ENCODE measurements around the gene FCN3. TPM values are rescaled to one million over a fixed set of nuclear protein-coding genes. Genes with fewer than 3 reads are reported as not detected.

FCN3 gene
- total RNA-seq, 4 donors from 2014 or later: 2.3 to 7.1 (median 3.7) TPM

- Histone ChIP-seq H3K4me1 (peaks cover 53% of the 10 kb centered on the region), H3K27me3 (no peaks in the 10 kb centered on the region), H3K9me3 (no peaks in the 10 kb centered on the region), H3K27ac (no peak within 1 kb of the TSS), H3K4me3 (peak within 1 kb of the TSS; percentile 45), H3K36me3 (no peaks in the 10 kb centered on the region)
- no peak for TF ChIP-seq POLR2A (IDR thresholded peaks at IDR 0.05)
- no peak for TF ChIP-seq CTCF (IDR thresholded peaks at IDR 0.05)
- no peak for TF ChIP-seq EP300 (IDR thresholded peaks at IDR 0.05)
- TF ChIP-seq POLR2AphosphoS5 (IDR thresholded peaks at IDR 0.05): no peak
- WGBS: 27% methylated on average over 13 of the region's 43 CpGs
- peak in 1 of 2 donors; percentile 76 for DNase-seq (ENCODE audit: low spot score in 2 of 2)
These were observed 8.5 kb upstream of the FCN3 start, which contains the start of gene CD164L2 for GRCh38 chr1:27383039-27383605. CD164L2 (minus strand) TSS chr1:27383333; CDS start chr1:27383239, 94 bp downstream.

- no peaks in the 10 kb centered on the region for H3K36me3 ChIP-seq
- H3K4me1 ChIP-seq: peaks cover 57% of the 10 kb centered on the region
- TF ChIP-seq POLR2AphosphoS5 (IDR thresholded peaks at IDR 0.05) (no peak), CTCF (IDR thresholded peaks at IDR 0.05) (no peak), POLR2A (IDR thresholded peaks at IDR 0.05) (no peak)
- peak in 1 of 2 donors; percentile 58 for DNase-seq (ENCODE audit: low spot score in 2 of 2)
- no peak overlapping the region for H3K27ac ChIP-seq
- peak overlapping the region; percentile 45 for H3K4me3 ChIP-seq
- no peaks in the 10 kb centered on the region for H3K9me3 ChIP-seq
- H3K27me3 ChIP-seq: no peaks in the 10 kb centered on the region
- WGBS: 78% methylated on average over 14 of the region's 18 CpGs
These were observed 7.5 kb upstream of the FCN3 start for GRCh38 chr1:27381969-27382762.

GRCh38 chr1:27380766-27381733 is 6.4 kb upstream of the FCN3 start:
- Histone ChIP-seq H3K4me3 (no peak overlapping the region), H3K9me3 (no peaks in the 10 kb centered on the region), H3K4me1 (peaks cover 57% of the 10 kb centered on the region), H3K27me3 (no peaks in the 10 kb centered on the region), H3K27ac (peak overlapping the region; percentile 66), H3K36me3 (no peaks in the 10 kb centered on the region)
- no peak for TF ChIP-seq CTCF (IDR thresholded peaks at IDR 0.05)
- no peak for TF ChIP-seq EP300 (IDR thresholded peaks at IDR 0.05)
- TF ChIP-seq POLR2A (IDR thresholded peaks at IDR 0.05): no peak
- TF ChIP-seq POLR2AphosphoS5 (IDR thresholded peaks at IDR 0.05): no peak
- DNase-seq (ENCODE audit: low spot score in 2 of 2): peak in 1 of 2 donors; percentile 61
- 44% methylated on average over 6 of the region's 12 CpGs for WGBS

GRCh38 chr1:27380224-27380623 is 5.6 kb upstream of the FCN3 start:
- TF ChIP-seq CTCF (IDR thresholded peaks at IDR 0.05) (no peak), EP300 (IDR thresholded peaks at IDR 0.05) (no peak), POLR2A (IDR thresholded peaks at IDR 0.05) (no peak), POLR2AphosphoS5 (IDR thresholded peaks at IDR 0.05) (no peak)
- peak in 1 of 2 donors; percentile 56 for DNase-seq (ENCODE audit: low spot score in 2 of 2)
- Histone ChIP-seq H3K4me3 (no peak overlapping the region), H3K27ac (peak overlapping the region; percentile 66), H3K9me3 (no peaks in the 10 kb centered on the region), H3K27me3 (no peaks in the 10 kb centered on the region), H3K36me3 (no peaks in the 10 kb centered on the region), H3K4me1 (peaks cover 57% of the 10 kb centered on the region)
- 81% methylated on average over 4 of the region's 4 CpGs for WGBS

Data from suprapubic skin (tissue), 4 donors.